B cell (primary cell): ENCODE measurements around the gene SIL1. TPM values are rescaled to one million over a fixed set of nuclear protein-coding genes. Genes with fewer than 3 reads are reported as not detected.

ENCODE experiments used
- ATAC-seq: fragments of 200-7000 bp; cut with Tn5 transposase; one replicate; pipeline ENCODE4 v1.10.0; 2021; ENCODE audit warnings: low read depth, mild to moderate bottlenecking, moderate number of reproducible peaks, moderate library complexity
- CTCF ChIA-PET: fragments of 350-600 bp; sonication (Branson Sonifier 250); formaldehyde crosslinking; loops from one replicate; lab custom pipeline; 2021; ENCODE audit warnings: antibody characterized with exemption, inconsistent platforms; lab: Charles Lee
- POLR2A ChIA-PET: fragments of 350-600 bp; sonication (Branson Sonifier 250); formaldehyde crosslinking; loops from one replicate; lab custom pipeline; 2021; ENCODE audit warnings: antibody characterized with exemption; lab: Charles Lee
- DNase-seq: peaks from one replicate; pipeline ENCODE4 v3.0.0; 2013
- H2AFZ ChIP-seq: 2 replicates; pipeline ENCODE4 v1.6.1; 2012; ENCODE audit warnings: mild to moderate bottlenecking, low read depth, low read length; ENCODE audit not compliant: insufficient read depth, poor library complexity, severe bottlenecking
- H3K27ac ChIP-seq, 2 donors: 1 replicate in 1 of 2; 2 replicates in 1 of 2; pipeline ENCODE4 v1.5.1; 2012 to 2013; ENCODE audit warnings: low read length in 2 of 2, mild to moderate bottlenecking in 2 of 2, moderate library complexity in 1 of 2
- H3K27me3 ChIP-seq, 4 experiments: fragments of 200-600 bp in 1 of 4; sonication (generic) in 1 of 4; replicated peaks in 1 of 4; 1 replicate in 2 of 4; 2 replicates in 2 of 4; pipeline versions ENCODE4 v1.6.1 to v1.7.0; 2013 to 2016; ENCODE audit warnings: low read length in 3 of 4, mild to moderate bottlenecking in 2 of 4, mixed read lengths in 1 of 4, moderate library complexity in 1 of 4; ENCODE audit not compliant: insufficient read depth in 4 of 4, control insufficient read depth in 3 of 4; ENCODE audit errors: control extremely low read depth in 1 of 4
- H3K36me3 ChIP-seq, 2 experiments: replicated peaks in 1 of 2; 1 replicate in 1 of 2; 2 replicates in 1 of 2; pipeline versions ENCODE4 v1.6.1 to v1.7.1; 2013; ENCODE audit warnings: low read length in 1 of 2; ENCODE audit not compliant: insufficient read depth in 2 of 2, control insufficient read depth in 1 of 2; ENCODE audit errors: control extremely low read depth in 1 of 2, extremely low read depth in 1 of 2
- H3K4me1 ChIP-seq, 2 donors: fragments of 200-600 bp in 1 of 2; sonication (generic) in 1 of 2; 1 replicate in 1 of 2; 2 replicates in 1 of 2; pipeline versions ENCODE4 v1.5.1 to v1.6.1; 2013 to 2017; ENCODE audit warnings: low read length in 2 of 2; ENCODE audit not compliant: control insufficient read depth in 2 of 2, insufficient read depth in 2 of 2
- H3K4me2 ChIP-seq: replicated peaks from 2 replicates; pipeline ENCODE3; 2012; ENCODE audit warnings: mild to moderate bottlenecking, low read depth, low read length; ENCODE audit not compliant: poor library complexity, severe bottlenecking
- H3K4me3 ChIP-seq, 5 experiments: fragments of 200-600 bp in 1 of 5; sonication (generic) in 1 of 5; 1 replicate in 3 of 5; 2 replicates in 2 of 5; pipeline versions ENCODE4 v1.5.1 to v1.7.0; 2011 to 2016; ENCODE audit warnings: low read length in 4 of 5, mild to moderate bottlenecking in 4 of 5, low read depth in 2 of 5, control low read depth in 1 of 5, moderate library complexity in 1 of 5; ENCODE audit not compliant: insufficient read depth in 1 of 5; ENCODE audit errors: control extremely low read depth in 1 of 5, extremely low read depth in 1 of 5
- H3K79me2 ChIP-seq: fragments of 200-600 bp; sonication (generic); one replicate; pipeline ENCODE4 v1.6.0; 2016; ENCODE audit warnings: low read length; ENCODE audit not compliant: control insufficient read depth, insufficient read depth
- H3K9ac ChIP-seq: fragments of 200-600 bp; sonication (generic); 2 replicates; pipeline ENCODE4 v1.6.1; 2017; ENCODE audit warnings: mild to moderate bottlenecking, low read length, moderate library complexity
- H3K9me3 ChIP-seq, 3 donors: one replicate each; pipeline versions ENCODE4 v1.6.1 to v1.7.1; 2013; ENCODE audit warnings: low read length in 2 of 3; ENCODE audit not compliant: control insufficient read depth in 2 of 3, insufficient read depth in 1 of 3; ENCODE audit errors: control extremely low read depth in 1 of 3
- H4K20me1 ChIP-seq: 2 replicates; pipeline ENCODE4 v1.6.0; 2012; ENCODE audit warnings: mild to moderate bottlenecking, low read length; ENCODE audit not compliant: insufficient read depth, control insufficient read depth, poor library complexity, severe bottlenecking
- H3K27ac Mint-ChIP-seq: one replicate; pipeline ENCODE4 v1.8.0; 2021; ENCODE audit warnings: mixed read lengths
- H3K27me3 Mint-ChIP-seq: one replicate; pipeline ENCODE4 v1.8.0; 2021; ENCODE audit warnings: mixed read lengths
- H3K4me1 Mint-ChIP-seq: one replicate; pipeline ENCODE4 v1.8.0; 2021; ENCODE audit warnings: mixed read lengths
- H3K4me3 Mint-ChIP-seq: one replicate; pipeline ENCODE4 v1.8.0; 2021; ENCODE audit warnings: mixed read lengths
- H3K9me3 Mint-ChIP-seq: one replicate; pipeline ENCODE4 v1.8.0; 2022; ENCODE audit warnings: mixed read lengths; ENCODE audit not compliant: insufficient read depth
- EZH2 ChIP-seq: IDR thresholded peaks from 2 replicates; pipeline ENCODE4 v1.6.1; 2012; ENCODE audit warnings: borderline replicate concordance, low read depth, mild to moderate bottlenecking, moderate library complexity, low read length; ENCODE audit not compliant: insufficient read depth, poor library complexity, severe bottlenecking
- WGBS: methylation state at CpG from one replicate; pipeline ENCODE4 v1.1.5; 2013; ENCODE audit warnings: missing lambda C conversion rate; ENCODE audit not compliant: insufficient coverage; 5-methylcytosine and 5-hydroxymethylcytosine counted together
- intact Hi-C: fragments of 100-400 bp; cut with micrococcal nuclease; formaldehyde crosslinking; loops from one replicate; pipeline ENCODE4 v1.10.0; 2022
- polyA plus RNA-seq: library from polyadenylated mRNA; depleted of rRNA; stranded (reverse); fragments of >200 nt; gene quantifications from 2 replicates; pipeline ENCODE4 v1.2.3, GENCODE V29; 2012
- total RNA-seq, 2 donors: library from RNA; stranded (reverse); fragments of 120-200 nt in 1 of 2; gene quantifications; 1 replicate in 1 of 2; 2 replicates in 1 of 2; pipeline versions ENCODE4 v1.2.3 to v1.2.4, GENCODE V29; 2013 to 2022
- TF ChIP-seq, protein P1 (sequence below): fragments of 200-600 bp; IDR thresholded peaks from one replicate; pipeline ENCODE4 v1.8.0; 2022; ENCODE audit warnings: antibody characterized with exemption, mild to moderate bottlenecking

The SIL1 gene
- total and polyA plus RNA-seq, 2 donors (not counting 1 experiment from before 2014, with no cell fraction given): 16.9 to 19.8 TPM

DNA sequence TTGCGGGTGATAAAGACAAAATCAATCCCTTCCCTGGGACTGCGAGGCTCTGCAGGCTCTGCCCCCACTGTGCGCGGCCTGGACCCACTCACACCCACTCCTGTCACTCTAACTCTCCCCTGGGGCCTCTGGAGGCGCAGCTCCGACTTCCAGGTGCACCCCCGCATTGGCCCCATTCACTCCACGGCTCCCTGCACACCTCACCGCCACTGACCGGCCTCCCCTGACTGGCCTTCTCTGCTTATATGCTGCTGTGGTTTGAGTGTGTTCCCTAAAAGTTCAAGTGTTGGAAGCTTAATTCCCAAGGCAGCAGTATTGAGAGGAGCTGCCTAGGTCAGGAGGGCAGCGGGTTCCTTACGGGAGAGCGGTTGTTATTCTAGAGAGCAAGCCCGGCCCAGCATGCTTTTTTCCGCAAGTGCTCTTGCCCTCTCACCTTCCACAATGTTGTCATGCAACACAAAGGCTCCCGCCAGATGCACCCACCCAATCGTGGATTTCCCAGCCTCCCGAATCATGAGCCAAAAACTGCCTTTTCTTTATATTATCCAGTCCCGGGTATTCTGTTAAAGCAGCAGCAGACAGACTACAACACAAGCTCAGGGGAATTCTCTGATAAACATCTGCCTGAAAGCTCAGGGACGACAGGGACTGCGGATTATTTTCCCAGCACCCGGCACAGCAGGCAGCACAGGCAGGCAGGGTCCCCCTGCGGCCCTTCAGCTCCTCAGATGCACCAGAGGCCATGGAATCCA, 249.5 kb downstream of the SIL1 start:
- Histone ChIP-seq H3K79me2 (no peaks in the 10 kb centered on the region), H3K36me3 (peaks cover 0 to 15% of the 10 kb centered on the region in 2 experiments), H3K4me2 (no peak overlapping the region), H3K27ac (no peak overlapping the region), H3K27me3 (no peaks in the 10 kb centered on the region), H4K20me1 (no peaks in the 10 kb centered on the region), H3K4me1 (peaks cover 11% of the 10 kb centered on the region in 2 donors), H3K4me3 (no peak overlapping the region), H3K9me3 (no peaks in the 10 kb centered on the region), H3K9ac (no peak overlapping the region), H2AFZ (no peak overlapping the region)
- ChIA-PET POLR2A (no interaction called here), CTCF (interaction anchor here (1.0 kb wide), 1 partner anchor 157 kb away, joined by 3 read pairs; no protein-coding TSS in a partner anchor)
- no peak for TF ChIP-seq EZH2
- TF ChIP-seq, protein P1, sequence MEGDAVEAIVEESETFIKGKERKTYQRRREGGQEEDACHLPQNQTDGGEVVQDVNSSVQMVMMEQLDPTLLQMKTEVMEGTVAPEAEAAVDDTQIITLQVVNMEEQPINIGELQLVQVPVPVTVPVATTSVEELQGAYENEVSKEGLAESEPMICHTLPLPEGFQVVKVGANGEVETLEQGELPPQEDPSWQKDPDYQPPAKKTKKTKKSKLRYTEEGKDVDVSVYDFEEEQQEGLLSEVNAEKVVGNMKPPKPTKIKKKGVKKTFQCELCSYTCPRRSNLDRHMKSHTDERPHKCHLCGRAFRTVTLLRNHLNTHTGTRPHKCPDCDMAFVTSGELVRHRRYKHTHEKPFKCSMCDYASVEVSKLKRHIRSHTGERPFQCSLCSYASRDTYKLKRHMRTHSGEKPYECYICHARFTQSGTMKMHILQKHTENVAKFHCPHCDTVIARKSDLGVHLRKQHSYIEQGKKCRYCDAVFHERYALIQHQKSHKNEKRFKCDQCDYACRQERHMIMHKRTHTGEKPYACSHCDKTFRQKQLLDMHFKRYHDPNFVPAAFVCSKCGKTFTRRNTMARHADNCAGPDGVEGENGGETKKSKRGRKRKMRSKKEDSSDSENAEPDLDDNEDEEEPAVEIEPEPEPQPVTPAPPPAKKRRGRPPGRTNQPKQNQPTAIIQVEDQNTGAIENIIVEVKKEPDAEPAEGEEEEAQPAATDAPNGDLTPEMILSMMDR: no peak
- DNase-seq (no peak), ATAC-seq (no peak)
- WGBS: over 99% methylated on average over 19 of the region's 23 CpGs
- Mint-ChIP-seq H3K27me3 (no peaks in the 10 kb centered on the region), H3K4me1 (peaks cover 16% of the 10 kb centered on the region), H3K9me3 (no peaks in the 10 kb centered on the region), H3K27ac (no peak overlapping the region), H3K4me3 (no peak overlapping the region)
- intact Hi-C loops: no loop called here

DNA sequence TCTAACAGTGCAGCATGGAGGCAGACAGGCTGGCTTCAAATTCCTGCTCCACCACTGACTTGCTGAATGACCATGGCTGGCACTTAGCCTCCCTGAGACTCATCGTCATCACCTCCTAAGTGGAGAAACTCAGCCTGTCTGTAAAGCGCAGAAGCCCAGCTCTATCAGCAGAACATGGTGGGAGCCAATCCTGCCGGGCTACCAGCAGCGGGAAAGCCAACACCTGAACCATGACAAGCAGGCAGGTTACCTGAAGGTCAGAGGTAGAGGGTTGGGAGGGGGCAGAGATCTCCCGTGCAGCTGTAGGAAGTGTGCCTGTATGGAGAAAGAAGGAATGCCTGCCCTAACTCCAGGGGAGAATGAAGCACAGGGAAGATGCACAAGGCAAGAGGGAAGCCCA, 250.4 kb downstream of the SIL1 start:
- Histone ChIP-seq H2AFZ (no peak overlapping the region), H3K9me3 (no peaks in the 10 kb centered on the region), H3K4me1 (peaks cover 2 to 3% of the 10 kb centered on the region in 2 donors), H3K27me3 (no peaks in the 10 kb centered on the region), H3K36me3 (peaks cover 0 to 15% of the 10 kb centered on the region in 2 experiments), H3K9ac (no peak overlapping the region), H3K27ac (no peak overlapping the region), H3K79me2 (no peaks in the 10 kb centered on the region), H4K20me1 (no peaks in the 10 kb centered on the region), H3K4me2 (no peak overlapping the region), H3K4me3 (no peak overlapping the region)
- intact Hi-C loops: no loop called here
- H3K4me1 Mint-ChIP-seq: peaks cover 8% of the 10 kb centered on the region
- ChIA-PET CTCF (no interaction called here), POLR2A (no interaction called here)
- H3K27me3 Mint-ChIP-seq: no peaks in the 10 kb centered on the region
- DNase-seq (no peak), ATAC-seq (no peak)
- WGBS: 96% methylated on average over 5 of the region's 5 CpGs
- TF ChIP-seq, protein P1: no peak
- TF ChIP-seq EZH2: no peak
- H3K9me3 Mint-ChIP-seq: no peaks in the 10 kb centered on the region
- H3K4me3 Mint-ChIP-seq: no peak overlapping the region
- H3K27ac Mint-ChIP-seq: no peak overlapping the region
